HG03097 (cell line): ENCODE data around the gene SDF2.
"Not testable (repeated sequence)": the region's sequence is repeated elsewhere in the genome, so short reads cannot be mapped to it uniquely, and the experiment has no call there.

Experiments
- ATAC-seq: cut with Tn5 transposase; IDR thresholded peaks from one replicate; pipeline ENCODE4 v1.9.1; 2021; ENCODE audit not compliant: unreplicated experiment, low FRiP score

SDF2 gene

DNA sequence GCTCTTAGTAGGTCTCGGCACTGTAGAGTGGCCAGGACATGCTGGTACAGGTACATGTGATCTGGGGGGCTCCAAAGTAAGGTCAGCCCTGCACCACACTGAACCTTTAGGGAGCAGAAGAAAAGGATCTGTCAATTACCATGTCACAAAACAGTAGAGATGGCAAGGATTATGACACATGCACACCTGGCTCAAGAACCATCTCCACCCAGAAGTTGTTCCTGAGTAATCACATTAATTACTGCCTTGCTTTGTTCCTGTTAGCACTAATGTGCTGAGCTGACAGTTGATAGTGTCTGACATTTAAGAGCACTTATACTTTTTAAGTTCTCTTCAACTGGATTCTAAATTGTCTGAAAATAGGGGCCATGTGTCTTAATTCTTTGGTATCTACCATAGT is 26.2 kb downstream of the SDF2 start:
- ATAC-seq = no peak

DNA sequence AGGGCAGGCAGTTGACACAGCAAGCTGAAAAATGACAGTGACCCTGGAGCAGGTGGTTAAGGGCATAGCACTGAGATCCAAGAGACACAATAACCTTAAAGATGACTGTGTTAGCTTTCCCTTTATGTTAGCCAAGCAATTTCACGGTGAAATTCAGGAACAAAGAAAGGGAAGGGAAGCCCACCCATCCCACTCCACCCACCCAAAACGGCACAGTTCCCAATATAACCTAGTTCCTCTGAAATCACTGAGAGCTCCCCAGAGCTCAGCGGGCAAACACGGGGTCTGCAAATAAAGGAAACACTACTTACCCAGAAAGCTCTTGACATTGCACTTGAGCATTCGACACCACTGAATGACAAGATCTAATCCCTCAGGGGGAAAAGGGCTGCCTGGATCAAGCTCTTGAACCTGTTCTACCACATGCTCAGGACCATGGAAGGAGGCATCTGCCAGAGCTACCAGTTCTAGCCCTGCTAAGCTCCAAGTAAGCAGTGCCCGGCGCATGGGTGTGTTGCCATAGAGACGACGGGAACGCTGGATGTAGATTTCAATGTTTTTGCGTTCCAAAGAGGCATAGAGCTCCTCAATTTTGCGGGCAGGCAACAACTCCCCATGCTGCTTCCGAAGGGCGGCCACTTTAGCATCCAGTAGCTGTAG is 27.4 kb downstream of the SDF2 start:
- ATAC-seq = no peak

DNA sequence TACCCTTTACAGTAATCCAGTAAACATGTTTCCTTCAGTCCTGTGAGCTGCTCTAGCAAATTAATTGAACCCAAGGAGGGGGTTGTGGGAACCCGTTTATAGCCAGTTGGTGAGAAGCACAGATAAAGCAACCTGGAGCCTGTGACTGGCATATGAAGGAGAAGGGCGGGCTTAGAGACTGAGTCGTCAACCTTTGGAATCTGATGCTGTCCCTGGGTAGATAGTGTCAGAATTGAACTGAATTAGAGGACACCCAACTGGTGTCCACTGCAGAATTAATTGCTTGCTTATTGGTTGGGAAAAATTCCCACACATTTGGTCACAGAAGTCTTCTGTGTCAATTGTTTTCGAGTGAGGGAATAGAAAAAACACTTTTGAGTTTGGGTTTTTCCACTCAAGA is 34.9 kb downstream of the SDF2 start:
- no peak for ATAC-seq

DNA sequence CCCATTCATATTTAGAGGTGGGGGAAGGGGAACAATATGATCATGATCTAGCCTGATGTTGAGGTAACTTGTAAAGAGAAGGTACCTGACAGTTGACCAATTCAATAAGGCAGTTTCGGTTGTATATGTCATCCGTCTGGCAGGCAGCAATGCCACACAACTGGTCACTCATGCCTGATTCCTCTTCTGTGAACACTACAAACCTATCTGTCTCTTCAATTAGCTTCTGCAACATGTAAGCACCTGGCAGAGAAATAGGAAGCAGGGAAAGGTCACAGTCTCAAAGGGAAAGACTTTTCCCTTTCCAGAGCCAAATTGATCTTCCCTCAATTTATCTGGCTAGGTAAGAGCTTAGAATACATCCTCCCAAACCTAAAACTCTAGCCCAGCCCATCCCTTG is 37.6 kb downstream of the SDF2 start:
- no peak for ATAC-seq

DNA sequence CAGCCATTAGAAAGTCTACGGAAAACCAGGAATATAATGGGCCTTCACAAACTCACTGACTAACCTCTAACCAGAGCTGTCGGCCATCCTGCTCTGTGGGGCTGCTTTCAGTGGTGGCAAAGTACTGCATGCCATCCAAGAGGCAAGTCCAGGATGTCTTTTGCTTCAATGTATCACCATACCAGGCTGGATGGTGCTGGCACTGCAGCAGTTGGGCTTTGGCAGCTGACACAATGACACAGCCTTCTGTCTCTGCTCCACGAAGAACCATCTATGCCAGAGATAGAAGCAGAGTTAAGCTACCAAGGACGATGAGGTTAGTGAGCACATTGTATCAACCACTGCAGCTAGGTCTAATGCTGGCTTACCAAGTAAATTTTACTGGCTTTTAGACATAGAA is 38.0 kb downstream of the SDF2 start:
- ATAC-seq = no peak

DNA sequence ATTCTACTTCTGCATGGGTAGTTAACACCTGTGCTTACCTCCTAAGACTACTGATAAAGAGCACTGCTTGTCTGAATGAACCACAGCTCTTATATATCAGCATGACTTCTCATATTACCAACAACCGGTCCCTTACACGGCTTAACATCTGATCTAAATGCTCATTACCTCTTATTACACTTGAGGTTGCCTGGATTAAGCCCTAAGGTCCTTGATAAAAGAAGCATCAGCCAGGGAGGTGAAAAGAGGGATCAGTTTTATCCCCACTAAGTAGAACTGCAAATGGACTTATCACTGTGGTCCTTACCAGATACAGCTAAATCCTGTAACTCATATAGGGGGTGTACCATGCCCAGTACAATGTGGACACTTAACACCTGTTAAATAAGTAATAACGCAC is 39.5 kb downstream of the SDF2 start:
- ATAC-seq = no peak

DNA sequence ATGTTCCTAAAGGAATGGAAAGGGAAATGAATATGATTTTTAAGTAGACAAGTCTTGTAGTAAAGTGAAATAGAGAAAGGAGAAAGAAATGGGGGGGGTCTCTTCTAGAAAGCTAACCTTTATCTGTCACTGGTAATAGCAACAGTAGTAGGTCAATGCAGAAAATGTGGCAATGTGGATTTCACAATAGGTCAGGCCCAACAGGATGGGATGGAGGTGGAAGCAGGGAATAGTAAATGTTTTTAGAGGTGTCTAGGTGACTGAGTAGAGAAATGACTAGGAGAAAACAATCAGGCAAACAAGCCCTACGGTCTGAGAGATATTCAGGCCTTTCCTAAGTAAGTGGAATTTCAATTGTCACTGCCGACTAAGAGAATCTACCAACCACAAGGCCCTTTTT is 41.7 kb downstream of the SDF2 start:
- no peak for ATAC-seq

DNA sequence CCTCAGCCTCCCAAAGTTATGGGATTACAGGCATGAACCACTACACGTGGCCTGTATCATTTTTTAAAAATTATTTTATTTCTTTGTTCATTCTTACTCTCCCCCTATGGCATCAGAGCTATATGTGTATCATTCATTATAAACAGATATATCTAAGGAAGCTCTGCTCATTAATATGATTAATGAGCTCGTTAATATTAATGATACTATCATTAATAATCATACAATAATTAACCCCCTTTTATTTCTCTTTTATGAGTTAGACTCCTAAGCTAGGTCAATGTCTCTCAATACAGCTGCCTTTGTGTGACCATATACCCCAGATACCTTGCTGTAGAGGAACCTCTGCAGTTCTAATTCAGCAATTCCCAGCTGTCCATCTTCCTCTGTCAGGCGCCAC is 43.2 kb downstream of the SDF2 start:
- ATAC-seq = no peak

DNA sequence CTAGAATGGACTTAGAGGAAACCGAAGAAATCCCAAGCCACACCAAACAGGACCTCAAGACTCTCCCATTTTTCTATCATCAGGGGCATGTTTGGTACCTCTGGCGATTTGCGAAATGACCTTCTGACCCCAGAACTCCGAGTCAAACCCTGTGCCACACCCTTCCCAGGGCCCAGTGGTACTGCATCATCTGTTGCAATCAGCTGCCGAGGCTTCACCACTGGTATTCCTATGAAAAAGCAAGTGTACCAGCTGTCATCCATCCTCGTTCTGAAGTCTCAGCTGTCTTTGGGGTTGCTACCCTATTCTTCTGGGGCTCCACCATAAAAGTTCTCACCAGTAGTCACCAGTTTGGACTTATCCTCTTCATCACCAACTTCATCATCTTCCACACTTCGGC is 45.4 kb downstream of the SDF2 start:
- ATAC-seq = no peak

DNA sequence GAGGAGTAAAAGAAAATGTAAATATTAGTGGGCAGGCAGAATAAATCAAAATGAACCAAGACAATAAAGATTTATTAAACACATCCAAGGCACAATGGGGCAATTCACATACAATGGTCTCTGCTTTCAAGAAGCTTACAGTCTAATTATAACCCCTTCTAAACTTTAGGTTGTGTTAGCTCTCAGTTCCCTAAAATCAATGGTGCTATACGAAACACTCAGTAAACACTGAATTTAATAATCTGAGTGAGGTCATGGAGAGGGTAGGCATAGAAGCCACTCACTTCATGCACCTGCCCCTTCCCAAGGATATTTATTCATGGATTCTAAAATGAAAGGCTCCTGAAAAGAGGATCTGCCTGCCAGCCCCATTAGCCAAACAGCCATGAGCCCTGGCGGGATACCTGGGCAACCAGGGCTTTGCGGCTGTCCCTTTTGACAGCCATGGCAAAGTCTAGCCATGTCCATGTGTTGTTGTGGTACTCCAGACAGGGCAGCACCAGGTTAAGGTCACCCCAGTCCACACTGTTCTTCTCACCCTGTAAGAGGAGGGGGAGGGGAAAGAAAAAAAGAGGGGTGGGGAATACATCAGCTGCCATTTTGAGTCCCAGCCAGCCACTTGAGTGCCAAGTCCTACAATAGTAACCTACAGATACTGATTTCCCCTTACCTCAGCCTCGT is 46.3 kb downstream of the SDF2 start:
- ATAC-seq = no peak

DNA sequence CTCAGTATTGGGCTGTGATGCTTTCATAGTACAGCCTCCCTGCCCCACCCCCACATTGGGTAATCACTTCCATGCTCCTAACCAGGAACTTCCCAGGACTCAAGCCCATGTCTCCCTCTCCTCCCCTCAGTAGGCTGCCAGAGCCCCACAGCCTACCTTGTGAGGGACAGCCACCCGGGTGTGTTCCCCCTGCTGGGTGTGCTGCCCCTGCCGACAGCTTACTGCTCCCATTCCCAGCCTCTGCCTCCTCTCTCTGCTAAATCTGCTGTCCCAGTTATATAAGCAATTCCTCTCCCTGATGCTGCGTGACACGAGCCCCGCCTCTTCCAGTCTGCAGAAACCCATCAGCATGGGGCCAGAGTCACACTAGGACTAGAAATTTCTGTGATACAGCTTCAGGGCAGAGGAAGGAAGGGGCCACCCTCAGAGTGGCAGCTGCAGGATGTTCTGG is 47.8 kb downstream of the SDF2 start, which contains the start of gene RSKR:
Gene RSKR, minus strand, starts transcription at position 255 of the 451 bp plus-strand sequence. Its CDS starts 24 bp downstream, at position 231.
- ATAC-seq = no peak

DNA sequence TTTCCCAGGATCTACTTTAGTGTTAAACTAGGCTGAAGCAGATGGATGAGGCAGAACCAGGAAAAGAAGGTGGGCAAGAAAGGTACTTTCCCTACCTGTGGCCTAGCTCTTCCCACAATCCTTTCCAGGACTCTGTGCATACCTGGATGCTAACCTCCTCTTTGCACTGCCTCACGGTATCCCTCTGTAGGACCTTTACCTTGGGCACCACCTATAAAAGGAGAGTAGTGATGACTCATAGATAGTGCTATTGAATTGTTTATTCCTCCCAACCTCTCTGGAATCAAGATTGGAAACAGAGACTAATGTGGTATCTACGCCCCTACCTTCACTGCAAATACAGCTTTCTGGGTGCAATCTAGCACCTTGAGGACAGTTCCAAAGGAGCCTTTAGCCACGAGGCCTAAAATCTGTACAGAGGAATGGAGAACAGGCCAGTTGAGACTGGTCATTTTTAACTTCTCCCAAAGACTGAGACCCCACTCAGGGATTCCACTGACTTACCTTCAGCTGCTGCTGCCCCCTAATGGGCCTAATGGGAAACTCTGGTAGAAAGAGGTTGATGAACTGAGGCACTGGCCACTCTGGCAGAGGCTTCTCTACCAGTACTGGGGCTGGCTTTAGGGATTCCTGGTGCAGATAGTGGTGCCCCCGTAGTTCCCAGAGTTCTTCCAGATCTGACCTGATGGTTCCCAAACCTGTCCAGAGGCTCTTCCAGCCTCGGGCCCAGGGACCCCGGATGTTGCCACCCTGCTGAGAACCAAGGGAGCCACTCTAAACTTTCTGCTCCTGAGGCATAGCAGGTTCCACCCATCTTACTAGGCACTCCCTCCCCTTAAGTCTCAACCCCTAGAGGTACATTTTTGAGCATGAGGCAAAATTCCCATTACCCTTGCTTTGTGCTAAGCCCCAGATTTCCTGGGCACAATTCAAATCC is 48.5 kb downstream of the SDF2 start:
- ATAC-seq = no peak

DNA sequence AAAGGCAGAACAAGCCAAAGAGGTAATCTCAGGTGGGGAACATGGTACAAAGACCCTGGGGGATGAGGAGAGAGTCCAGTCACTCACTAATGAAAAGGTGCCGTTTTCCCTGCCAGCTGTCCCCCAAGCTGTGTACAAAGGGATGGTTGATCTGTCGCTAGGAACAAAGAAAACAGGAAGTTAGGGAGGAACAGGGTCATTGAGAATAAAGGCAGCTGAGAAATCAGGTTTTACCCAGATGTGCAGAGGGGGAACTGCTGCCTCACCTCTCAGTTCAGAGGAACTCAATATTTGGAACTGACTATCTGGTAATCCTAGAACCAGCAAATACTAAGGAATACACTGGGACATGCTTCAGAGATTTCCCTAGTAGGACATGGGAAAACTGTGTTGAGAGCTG is 49.2 kb downstream of the SDF2 start:
- no peak for ATAC-seq

DNA sequence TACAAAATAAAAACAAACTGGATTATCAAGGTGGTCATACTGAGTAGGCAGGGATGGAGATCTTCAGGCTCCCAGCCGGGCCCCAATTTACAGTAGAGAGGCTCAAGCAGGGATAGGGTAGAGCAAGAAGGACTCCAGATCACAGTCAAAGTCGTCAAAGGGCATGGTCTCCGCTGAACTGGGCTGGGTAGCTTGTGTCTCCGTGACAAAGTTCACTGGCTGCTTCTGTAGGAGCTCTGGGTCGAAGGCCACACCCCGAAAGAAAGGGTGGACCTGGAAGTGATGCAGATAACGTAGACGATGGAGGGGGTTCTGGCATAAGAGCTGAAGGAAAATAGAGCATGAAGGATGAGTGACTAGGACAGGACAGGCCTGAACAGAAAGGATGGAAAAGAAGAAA is 51.3 kb downstream of the SDF2 start:
- no peak for ATAC-seq

DNA sequence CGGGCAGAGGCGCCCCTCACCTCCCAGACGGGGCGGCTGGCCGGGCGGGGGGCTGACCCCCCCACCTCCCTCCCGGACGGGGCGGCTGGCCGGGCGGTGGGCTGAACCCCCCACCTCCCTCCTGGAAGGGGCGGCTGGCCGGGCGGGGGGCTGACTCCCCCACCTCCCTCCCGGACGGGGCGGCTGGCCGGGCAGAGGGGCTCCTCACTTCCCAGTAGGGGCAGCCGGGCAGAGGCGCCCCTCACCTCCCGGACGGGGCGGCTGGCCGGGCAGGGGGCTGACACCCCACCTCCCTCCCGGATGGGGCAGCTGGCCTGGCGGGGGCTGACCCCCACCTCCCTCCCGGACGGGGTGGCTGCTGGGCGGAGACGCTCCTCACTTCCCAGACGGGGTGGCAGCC is 57.7 kb downstream of the SDF2 start:
- ATAC-seq = not testable (repeated sequence)

DNA sequence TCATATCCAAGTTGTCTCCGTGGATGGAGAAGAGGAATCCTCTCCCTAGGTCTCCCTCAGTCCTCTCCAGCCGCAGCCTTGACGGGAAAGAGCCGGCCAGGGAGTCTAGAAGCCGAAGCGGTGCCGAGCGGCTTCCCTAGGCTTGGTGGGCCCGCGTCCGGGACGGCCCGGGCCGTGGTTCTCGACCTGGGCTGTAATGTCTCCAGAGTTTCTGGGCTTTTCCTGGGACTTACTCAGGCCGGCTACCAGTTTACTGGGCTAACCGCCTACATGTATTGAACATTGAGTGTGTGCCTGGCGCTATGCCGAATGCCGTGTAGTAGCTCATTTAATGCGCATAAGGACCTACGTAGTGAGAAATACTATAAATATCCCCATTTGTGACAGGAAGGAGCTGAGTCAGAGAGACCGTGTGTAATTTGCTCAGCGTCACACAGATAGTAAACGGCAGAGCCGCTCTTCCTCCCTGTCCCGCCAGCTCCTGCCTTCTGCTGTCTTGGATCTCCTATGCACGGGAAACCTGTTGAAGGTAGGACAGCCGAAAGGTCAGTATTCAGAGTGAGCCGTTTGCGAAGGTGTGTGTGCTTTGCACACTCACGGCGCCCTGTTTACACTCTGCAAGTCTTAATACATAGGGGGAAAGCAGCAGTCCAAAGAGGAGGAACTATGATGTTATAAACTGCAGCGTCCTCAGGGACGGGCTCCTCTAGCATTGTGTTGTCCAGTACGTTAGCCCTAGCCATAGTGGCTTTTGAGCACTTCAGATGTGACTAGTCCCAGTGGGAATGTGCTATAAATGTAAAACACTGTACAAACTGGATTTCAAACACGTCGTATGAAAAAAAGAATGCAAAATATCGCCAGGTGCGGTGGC is 62.2 kb downstream of the SDF2 start:
- peak; percentile 37 for ATAC-seq

DNA sequence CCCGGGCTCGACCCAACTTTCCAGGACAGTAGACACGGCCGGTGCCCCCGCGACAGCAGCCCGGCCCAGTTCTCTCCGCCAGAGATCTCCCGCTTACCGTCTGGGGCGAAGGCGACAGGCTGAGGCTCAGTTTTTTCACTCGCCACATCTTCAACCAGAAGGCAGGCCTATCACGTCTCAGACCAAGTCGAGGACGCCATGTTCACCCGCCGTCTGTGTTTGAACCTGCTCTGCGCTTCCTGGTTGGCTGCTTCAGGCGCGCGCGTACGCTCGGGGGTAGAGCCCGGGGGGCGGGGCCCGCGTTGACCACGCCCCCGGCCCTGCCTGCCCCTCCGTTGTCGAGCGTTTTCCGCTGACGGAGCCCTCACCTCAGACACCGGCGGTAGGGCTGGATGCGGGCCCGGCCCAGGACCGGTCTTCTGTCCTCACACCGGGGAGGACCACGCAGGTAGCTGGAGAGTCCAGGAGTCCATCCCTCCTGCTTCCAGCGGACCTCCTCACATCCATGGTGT is 62.9 kb downstream of the SDF2 start, which contains the start of gene SPAG5:
Gene SPAG5, minus strand, starts transcription at position 227 of the 512 bp plus-strand sequence. Its CDS starts 79 bp downstream, at position 148.
- ATAC-seq = peak; percentile 75

DNA sequence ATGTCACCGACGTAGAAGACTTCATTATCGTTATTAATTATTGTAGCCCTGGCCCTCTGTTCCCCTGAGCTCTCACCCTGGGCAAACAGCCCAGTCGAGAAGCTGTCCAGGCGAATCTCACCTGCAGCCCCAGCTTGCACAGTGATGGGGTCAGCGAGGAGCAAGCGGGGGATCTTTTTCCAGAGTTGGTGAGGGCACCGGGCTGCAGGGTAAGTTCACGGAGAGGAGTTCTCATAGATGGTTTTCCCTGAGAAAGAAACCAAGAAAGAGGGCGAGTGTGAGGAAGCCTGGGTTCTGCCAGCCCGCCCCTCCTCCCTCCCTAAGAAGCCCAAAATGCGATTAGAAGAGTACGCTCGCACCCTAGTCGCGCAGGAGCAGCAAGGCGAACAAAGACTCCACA is 63.3 kb downstream of the SDF2 start:
- no peak for ATAC-seq
